ENCODE data around the gene CAB39L.

DNA sequence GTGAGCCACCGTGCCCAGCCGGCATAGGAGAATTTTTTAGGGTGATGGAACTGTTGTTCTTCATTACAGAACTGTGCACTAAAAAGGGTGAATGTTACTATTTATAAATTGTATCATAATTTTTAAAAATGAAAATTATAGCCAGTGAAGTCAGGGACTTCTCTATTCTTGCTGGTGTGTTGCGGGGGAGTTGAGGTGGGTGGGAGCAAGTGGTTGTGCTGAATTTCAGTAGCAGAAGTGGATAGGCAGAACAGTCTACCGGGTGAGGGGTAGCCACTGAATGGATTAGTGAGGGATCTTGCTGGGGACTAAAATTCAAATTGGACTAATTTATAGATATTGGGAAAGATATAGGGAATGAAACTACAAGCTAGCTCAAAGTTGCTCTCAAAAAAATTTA is 74.0 kb downstream of the CAB39L start:
- TF ChIP-seq MXI1 (IDR thresholded peaks at IDR 0.05; ENCODE audit: low read depth, low read length) (no peak), MEF2A (IDR thresholded peaks at IDR 0.05; ENCODE audit: borderline replicate concordance, low read depth) (no peak)
- TF ChIP-seq, protein P1, sequence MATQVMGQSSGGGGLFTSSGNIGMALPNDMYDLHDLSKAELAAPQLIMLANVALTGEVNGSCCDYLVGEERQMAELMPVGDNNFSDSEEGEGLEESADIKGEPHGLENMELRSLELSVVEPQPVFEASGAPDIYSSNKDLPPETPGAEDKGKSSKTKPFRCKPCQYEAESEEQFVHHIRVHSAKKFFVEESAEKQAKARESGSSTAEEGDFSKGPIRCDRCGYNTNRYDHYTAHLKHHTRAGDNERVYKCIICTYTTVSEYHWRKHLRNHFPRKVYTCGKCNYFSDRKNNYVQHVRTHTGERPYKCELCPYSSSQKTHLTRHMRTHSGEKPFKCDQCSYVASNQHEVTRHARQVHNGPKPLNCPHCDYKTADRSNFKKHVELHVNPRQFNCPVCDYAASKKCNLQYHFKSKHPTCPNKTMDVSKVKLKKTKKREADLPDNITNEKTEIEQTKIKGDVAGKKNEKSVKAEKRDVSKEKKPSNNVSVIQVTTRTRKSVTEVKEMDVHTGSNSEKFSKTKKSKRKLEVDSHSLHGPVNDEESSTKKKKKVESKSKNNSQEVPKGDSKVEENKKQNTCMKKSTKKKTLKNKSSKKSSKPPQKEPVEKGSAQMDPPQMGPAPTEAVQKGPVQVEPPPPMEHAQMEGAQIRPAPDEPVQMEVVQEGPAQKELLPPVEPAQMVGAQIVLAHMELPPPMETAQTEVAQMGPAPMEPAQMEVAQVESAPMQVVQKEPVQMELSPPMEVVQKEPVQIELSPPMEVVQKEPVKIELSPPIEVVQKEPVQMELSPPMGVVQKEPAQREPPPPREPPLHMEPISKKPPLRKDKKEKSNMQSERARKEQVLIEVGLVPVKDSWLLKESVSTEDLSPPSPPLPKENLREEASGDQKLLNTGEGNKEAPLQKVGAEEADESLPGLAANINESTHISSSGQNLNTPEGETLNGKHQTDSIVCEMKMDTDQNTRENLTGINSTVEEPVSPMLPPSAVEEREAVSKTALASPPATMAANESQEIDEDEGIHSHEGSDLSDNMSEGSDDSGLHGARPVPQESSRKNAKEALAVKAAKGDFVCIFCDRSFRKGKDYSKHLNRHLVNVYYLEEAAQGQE (IDR thresholded peaks at IDR 0.05; ENCODE audit: low read depth, low read length), result no peak
